ENCODE results near the gene RTF2. TPM values are rescaled to one million over a fixed set of nuclear protein-coding genes. Genes with fewer than 3 reads are reported as not detected.

Gene RTF2
- 49.7 TPM for total RNA-seq

GRCh38 chr20:56468316-56469076, at the start of gene RTF2:
TSS of gene RTF2 (plus strand) at chr20:56468627. CDS start at chr20:56468698, 71 bp downstream.
- no peaks in the 10 kb centered on the region for H3K27me3 ChIP-seq (ENCODE audit: insufficient read depth, low read length)
- no peaks in the 10 kb centered on the region for H3K9me3 ChIP-seq (ENCODE audit: low read depth, low read length)
- H3K4me3 ChIP-seq (ENCODE audit: low read length), result peak within 1 kb of the TSS; percentile 98
- peaks cover 50% of the 10 kb centered on the region for H3K4me1 ChIP-seq (ENCODE audit: insufficient read depth, low read length)

GRCh38 chr20:56420028-56420427, 48.4 kb upstream of the RTF2 start:
- peaks cover 87% of the 10 kb centered on the region for H3K4me1 ChIP-seq (ENCODE audit: insufficient read depth, low read length)
- H3K27me3 ChIP-seq (ENCODE audit: insufficient read depth, low read length), result no peaks in the 10 kb centered on the region
- H3K9me3 ChIP-seq (ENCODE audit: low read depth, low read length), result no peaks in the 10 kb centered on the region
- H3K4me3 ChIP-seq (ENCODE audit: low read length), result no peak overlapping the region

- H3K27me3 ChIP-seq (ENCODE audit: insufficient read depth, low read length), result no peaks in the 10 kb centered on the region
- H3K9me3 ChIP-seq (ENCODE audit: low read depth, low read length), result no peaks in the 10 kb centered on the region
- peaks cover 79% of the 10 kb centered on the region for H3K4me1 ChIP-seq (ENCODE audit: insufficient read depth, low read length)
- no peak overlapping the region for H3K4me3 ChIP-seq (ENCODE audit: low read length)
Measured at GRCh38 chr20:56420940-56421688, 47.3 kb upstream of the RTF2 start.

GRCh38 chr20:56422076-56422823, 46.2 kb upstream of the RTF2 start:
- Histone ChIP-seq H3K4me1 (ENCODE audit: insufficient read depth, low read length) (peaks cover 81% of the 10 kb centered on the region), H3K4me3 (ENCODE audit: low read length) (no peak overlapping the region), H3K27me3 (ENCODE audit: insufficient read depth, low read length) (no peaks in the 10 kb centered on the region), H3K9me3 (ENCODE audit: low read depth, low read length) (no peaks in the 10 kb centered on the region)

GRCh38 chr20:56422824-56423189, 45.6 kb upstream of the RTF2 start:
- Histone ChIP-seq H3K27me3 (ENCODE audit: insufficient read depth, low read length) (no peaks in the 10 kb centered on the region), H3K9me3 (ENCODE audit: low read depth, low read length) (no peaks in the 10 kb centered on the region), H3K4me3 (ENCODE audit: low read length) (no peak overlapping the region), H3K4me1 (ENCODE audit: insufficient read depth, low read length) (peaks cover 81% of the 10 kb centered on the region)

- Histone ChIP-seq H3K9me3 (ENCODE audit: low read depth, low read length) (no peaks in the 10 kb centered on the region), H3K4me1 (ENCODE audit: insufficient read depth, low read length) (peaks cover 81% of the 10 kb centered on the region), H3K27me3 (ENCODE audit: insufficient read depth, low read length) (no peaks in the 10 kb centered on the region), H3K4me3 (ENCODE audit: low read length) (no peak overlapping the region)
Measured at GRCh38 chr20:56423211-56423610, 45.2 kb upstream of the RTF2 start.

GRCh38 chr20:56423886-56424285, 44.5 kb upstream of the RTF2 start:
- Histone ChIP-seq H3K27me3 (ENCODE audit: insufficient read depth, low read length) (no peaks in the 10 kb centered on the region), H3K4me3 (ENCODE audit: low read length) (no peak overlapping the region), H3K9me3 (ENCODE audit: low read depth, low read length) (no peaks in the 10 kb centered on the region), H3K4me1 (ENCODE audit: insufficient read depth, low read length) (peaks cover 81% of the 10 kb centered on the region)

- Histone ChIP-seq H3K27me3 (ENCODE audit: insufficient read depth, low read length) (no peaks in the 10 kb centered on the region), H3K4me1 (ENCODE audit: insufficient read depth, low read length) (peaks cover 81% of the 10 kb centered on the region)
Measured at GRCh38 chr20:56424931-56425330, 43.5 kb upstream of the RTF2 start.

GRCh38 chr20:56426026-56426425, 42.4 kb upstream of the RTF2 start:
- H3K4me3 ChIP-seq (ENCODE audit: low read length), result no peak overlapping the region
- no peaks in the 10 kb centered on the region for H3K9me3 ChIP-seq (ENCODE audit: low read depth, low read length)
- H3K27me3 ChIP-seq (ENCODE audit: insufficient read depth, low read length), result peaks cover 2% of the 10 kb centered on the region
- H3K4me1 ChIP-seq (ENCODE audit: insufficient read depth, low read length), result peaks cover 78% of the 10 kb centered on the region

More at GRCh38 chr20:56424931-56425330, 43.5 kb upstream of the RTF2 start:
- no peaks in the 10 kb centered on the region for H3K9me3 ChIP-seq (ENCODE audit: low read depth, low read length)
- H3K4me3 ChIP-seq (ENCODE audit: low read length), result no peak overlapping the region

GRCh38 chr20:56426926-56427325, 41.5 kb upstream of the RTF2 start:
- no peak overlapping the region for H3K4me3 ChIP-seq (ENCODE audit: low read length)
- peaks cover 9% of the 10 kb centered on the region for H3K27me3 ChIP-seq (ENCODE audit: insufficient read depth, low read length)
- peaks cover 69% of the 10 kb centered on the region for H3K4me1 ChIP-seq (ENCODE audit: insufficient read depth, low read length)
- no peaks in the 10 kb centered on the region for H3K9me3 ChIP-seq (ENCODE audit: low read depth, low read length)

- Histone ChIP-seq H3K4me1 (ENCODE audit: insufficient read depth, low read length) (peaks cover 61% of the 10 kb centered on the region), H3K9me3 (ENCODE audit: low read depth, low read length) (no peaks in the 10 kb centered on the region), H3K4me3 (ENCODE audit: low read length) (no peak overlapping the region), H3K27me3 (ENCODE audit: insufficient read depth, low read length) (peaks cover 9% of the 10 kb centered on the region)
Measured at GRCh38 chr20:56427797-56428196, 40.6 kb upstream of the RTF2 start.

GRCh38 chr20:56428410-56428809, 40.0 kb upstream of the RTF2 start:
- peaks cover 10% of the 10 kb centered on the region for H3K27me3 ChIP-seq (ENCODE audit: insufficient read depth, low read length)
- no peaks in the 10 kb centered on the region for H3K9me3 ChIP-seq (ENCODE audit: low read depth, low read length)
- H3K4me1 ChIP-seq (ENCODE audit: insufficient read depth, low read length), result peaks cover 59% of the 10 kb centered on the region
- H3K4me3 ChIP-seq (ENCODE audit: low read length), result no peak overlapping the region

GRCh38 chr20:56428881-56429280, 39.5 kb upstream of the RTF2 start:
- H3K4me1 ChIP-seq (ENCODE audit: insufficient read depth, low read length), result peaks cover 61% of the 10 kb centered on the region
- H3K9me3 ChIP-seq (ENCODE audit: low read depth, low read length), result no peaks in the 10 kb centered on the region
- peak overlapping the region; percentile 32 for H3K4me3 ChIP-seq (ENCODE audit: low read length)
- H3K27me3 ChIP-seq (ENCODE audit: insufficient read depth, low read length), result peaks cover 14% of the 10 kb centered on the region

GRCh38 chr20:56429502-56429901, 38.9 kb upstream of the RTF2 start:
- Histone ChIP-seq H3K27me3 (ENCODE audit: insufficient read depth, low read length) (peaks cover 14% of the 10 kb centered on the region), H3K9me3 (ENCODE audit: low read depth, low read length) (no peaks in the 10 kb centered on the region), H3K4me3 (ENCODE audit: low read length) (peak overlapping the region; percentile 32), H3K4me1 (ENCODE audit: insufficient read depth, low read length) (peaks cover 60% of the 10 kb centered on the region)

- Histone ChIP-seq H3K27me3 (ENCODE audit: insufficient read depth, low read length) (peaks cover 14% of the 10 kb centered on the region), H3K4me3 (ENCODE audit: low read length) (peak overlapping the region; percentile 32), H3K4me1 (ENCODE audit: insufficient read depth, low read length) (peaks cover 56% of the 10 kb centered on the region), H3K9me3 (ENCODE audit: low read depth, low read length) (no peaks in the 10 kb centered on the region)
Measured at GRCh38 chr20:56429941-56430340, 38.5 kb upstream of the RTF2 start.
